GM21786 (cell line): Measurements from ENCODE around the gene FHIT.

Experiments
- ATAC-seq: cut with Tn5 transposase; IDR thresholded peaks from one replicate; pipeline ENCODE4 v1.9.1; 2021; ENCODE audit not compliant: unreplicated experiment

Gene FHIT

GRCh38 chr3:60435941-60436650, 815.2 kb downstream of the FHIT start:
- no peak for ATAC-seq

GRCh38 chr3:60434950-60435349, 816.3 kb downstream of the FHIT start:
- ATAC-seq, result no peak

GRCh38 chr3:60434323-60434722, 816.9 kb downstream of the FHIT start:
- no peak for ATAC-seq

DNA sequence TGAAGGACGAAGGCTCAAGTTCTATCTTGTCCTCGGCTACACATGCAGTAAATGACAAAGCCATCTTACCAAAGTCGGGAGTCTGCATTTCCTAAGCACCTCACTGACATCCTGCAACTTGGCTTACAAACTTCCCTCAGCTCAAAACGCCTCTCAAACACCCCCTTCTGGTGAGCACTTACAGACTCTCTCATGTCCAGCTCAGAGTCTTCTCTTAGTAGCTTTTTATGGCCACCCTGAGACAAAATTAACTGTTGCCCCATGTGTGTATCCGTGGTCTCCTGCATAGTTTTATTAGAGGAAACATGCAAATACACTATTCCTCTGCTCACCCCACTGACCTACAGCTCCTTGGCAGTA, 819.7 kb downstream of the FHIT start:
- no peak for ATAC-seq

DNA sequence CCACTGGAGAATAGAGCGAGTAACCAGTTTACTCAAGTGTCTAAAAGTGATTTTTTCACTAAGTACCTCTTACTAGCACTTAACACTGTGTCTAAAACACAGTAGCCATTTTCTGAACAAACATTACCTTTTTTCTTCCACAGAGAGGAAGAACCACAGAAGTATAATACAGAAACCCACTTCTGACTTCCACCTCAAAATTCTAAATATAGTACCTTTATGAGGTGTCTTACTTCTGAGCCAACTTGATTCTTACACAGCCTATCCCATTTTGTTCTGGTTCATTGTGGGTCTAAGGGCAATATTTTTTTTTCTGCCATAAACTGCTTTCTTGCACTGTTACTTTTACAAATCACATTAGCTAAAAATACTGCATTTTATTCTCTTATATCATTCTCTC, 821.0 kb downstream of the FHIT start:
- no peak for ATAC-seq

- ATAC-seq, result no peak
These were observed 824.1 kb downstream of the FHIT start for GRCh38 chr3:60427109-60427508.

DNA sequence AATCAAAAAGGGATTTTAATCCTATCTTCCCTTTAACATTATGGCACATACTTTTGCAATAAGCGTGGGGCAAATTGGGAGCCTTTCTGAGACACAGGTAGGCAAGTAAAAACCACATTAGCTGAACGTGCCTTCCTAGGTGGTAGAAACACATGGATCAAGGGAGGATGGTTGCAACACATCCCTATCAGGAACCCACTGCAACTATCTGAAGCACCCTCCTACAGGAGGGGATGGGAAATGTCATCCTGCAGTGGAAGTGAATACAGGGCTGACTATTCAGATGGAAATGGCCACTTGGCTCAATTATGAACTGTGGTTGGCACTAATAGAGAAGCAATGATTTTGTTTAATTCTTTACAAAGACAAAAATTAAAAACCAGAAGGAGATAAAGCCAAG, 826.3 kb downstream of the FHIT start:
- ATAC-seq, result no peak

DNA sequence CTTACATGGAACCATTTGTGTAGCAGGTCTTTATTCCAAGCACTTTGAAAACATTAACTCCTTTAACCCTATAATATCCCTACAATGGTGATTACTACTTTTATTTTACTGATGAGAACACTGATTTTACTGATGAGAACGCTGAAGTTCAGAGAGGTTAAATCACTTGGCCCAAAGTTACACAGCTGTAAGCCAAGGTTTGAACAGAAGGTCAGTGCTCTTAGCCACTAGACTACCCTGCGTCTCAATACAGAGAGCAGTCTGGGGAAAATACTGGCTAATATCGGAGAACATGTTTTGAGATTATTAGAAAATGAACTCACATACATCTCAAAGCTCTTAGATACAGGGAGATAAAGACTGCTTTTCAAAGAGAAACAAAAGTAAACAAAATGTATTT, 827.2 kb downstream of the FHIT start:
- no peak for ATAC-seq

DNA sequence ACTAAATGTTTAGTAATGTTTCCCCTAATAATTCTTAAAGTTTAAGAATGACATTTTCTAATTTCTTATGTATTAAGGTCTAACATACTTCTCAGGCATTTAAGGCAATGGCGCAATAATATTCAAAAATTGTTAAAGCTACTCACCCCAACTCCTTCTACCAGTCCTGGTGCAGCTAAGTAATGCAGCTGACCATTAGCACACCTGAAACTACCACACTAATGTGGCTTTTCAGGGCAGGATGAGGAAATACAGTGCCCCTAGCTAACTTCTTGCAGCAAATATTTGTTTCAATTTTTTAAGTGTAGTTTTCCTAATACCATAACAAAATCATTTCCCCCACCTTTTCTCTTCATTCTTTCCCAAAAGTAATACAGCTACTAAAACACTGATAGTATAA, 827.7 kb downstream of the FHIT start:
- no peak for ATAC-seq

DNA sequence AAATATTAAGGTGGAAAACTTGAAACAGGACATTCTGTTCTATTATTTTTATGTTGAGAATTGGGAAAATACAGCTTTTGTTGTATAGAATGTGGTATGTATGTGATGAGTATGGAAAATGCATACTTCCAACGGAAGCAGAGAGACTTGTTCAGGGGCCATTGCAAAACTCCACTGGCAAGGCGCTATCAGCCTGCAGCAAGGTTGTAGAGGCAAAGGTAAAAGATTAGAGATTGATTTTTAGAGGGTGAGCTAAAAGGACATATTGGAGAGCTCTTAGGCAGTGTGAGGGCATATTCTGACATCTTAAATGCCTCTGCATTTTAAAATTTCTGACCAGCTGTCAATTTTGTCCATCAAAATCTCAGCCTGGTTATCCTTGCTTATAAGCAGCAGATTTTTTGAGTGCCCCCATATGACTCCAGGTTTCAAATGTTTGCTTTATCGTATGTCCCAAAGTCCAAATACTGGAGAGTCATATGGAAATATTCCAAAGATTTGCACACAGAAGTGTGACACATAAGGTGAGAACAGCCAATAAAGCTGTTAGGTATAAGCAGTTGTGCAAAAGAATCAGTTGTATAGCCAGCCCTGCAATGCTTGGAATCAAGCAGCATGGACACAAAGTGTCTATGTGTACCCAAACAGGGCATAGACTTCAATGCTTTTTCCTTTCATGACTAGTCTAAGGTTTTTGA, 829.4 kb downstream of the FHIT start:
- no peak for ATAC-seq

GRCh38 chr3:60417576-60417975, 833.7 kb downstream of the FHIT start:
- ATAC-seq, result no peak

- no peak for ATAC-seq
These were observed 837.2 kb downstream of the FHIT start for GRCh38 chr3:60414011-60414410.

DNA sequence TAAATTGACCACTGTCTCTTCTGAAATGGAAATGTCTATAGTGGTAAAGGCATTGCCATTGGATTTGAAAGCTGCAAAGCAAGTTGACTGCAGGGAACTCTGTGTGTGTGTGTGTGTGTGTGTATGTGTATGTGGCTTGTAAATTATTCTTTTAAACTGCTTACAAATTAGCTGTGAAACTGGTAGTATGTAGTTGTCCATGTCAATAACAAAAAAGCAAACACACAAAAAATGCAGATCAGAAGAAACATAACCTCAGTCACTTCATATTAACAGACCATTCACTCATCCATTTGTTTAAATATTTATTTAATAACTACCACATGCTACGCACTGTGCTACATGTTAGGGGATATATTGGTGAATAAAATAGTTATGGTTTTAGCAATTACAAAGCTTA, 837.7 kb downstream of the FHIT start:
- no peak for ATAC-seq

GRCh38 chr3:60403866-60404265, 847.4 kb downstream of the FHIT start:
- no peak for ATAC-seq

- no peak for ATAC-seq
These were observed 848.3 kb downstream of the FHIT start for GRCh38 chr3:60402931-60403330.

- no peak for ATAC-seq
These were observed 851.1 kb downstream of the FHIT start for GRCh38 chr3:60399861-60400845.

DNA sequence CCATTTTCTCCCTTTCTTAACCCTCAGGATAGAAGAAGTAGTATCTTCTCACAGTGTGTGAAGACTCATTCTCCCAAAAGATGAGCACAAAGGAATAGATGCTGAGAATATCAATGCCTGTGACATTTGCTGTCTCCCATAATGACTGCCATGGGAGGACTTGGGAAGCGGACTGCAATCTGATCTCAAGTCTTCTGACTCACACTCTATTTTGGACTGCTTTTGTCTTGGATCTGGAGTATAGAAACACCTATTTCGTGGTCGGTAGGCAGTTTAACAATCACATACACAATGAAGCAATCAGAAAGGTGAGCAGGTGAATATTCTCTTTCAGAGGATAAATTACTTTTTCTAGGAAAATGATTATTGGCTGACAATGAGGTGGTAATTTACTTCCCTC, 852.0 kb downstream of the FHIT start:
- no peak for ATAC-seq

DNA sequence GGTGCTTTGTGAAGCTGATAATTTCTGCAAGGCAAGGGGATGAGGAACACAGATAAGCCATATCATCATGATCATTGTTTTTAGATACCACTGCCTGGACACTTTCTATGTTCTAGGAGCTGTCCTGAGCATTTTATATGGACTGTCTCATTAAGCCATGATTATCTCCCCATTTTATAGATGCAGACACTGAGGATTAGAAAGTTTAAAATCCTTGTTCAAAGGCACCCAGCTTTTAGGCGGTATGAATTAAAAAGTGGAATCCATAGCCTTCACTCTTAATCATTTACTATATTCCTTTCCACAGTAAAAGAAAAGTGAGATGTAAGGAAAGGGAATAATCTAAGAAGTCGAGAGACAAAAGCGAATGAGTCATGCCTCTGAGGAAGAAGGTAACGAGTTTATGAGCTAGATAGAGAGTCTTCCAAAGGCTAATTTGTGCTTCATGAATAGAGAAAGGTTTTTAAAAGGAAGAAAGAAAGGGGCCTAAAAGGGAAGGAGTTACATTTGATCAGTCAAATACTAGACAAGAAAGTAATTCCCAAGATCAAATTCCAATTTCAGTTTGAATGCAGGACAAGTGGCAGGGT, 856.0 kb downstream of the FHIT start:
- no peak for ATAC-seq

- ATAC-seq, result no peak
These were observed 857.3 kb downstream of the FHIT start for GRCh38 chr3:60393946-60394345.

GRCh38 chr3:60392501-60392900, 858.8 kb downstream of the FHIT start:
- ATAC-seq, result no peak

DNA sequence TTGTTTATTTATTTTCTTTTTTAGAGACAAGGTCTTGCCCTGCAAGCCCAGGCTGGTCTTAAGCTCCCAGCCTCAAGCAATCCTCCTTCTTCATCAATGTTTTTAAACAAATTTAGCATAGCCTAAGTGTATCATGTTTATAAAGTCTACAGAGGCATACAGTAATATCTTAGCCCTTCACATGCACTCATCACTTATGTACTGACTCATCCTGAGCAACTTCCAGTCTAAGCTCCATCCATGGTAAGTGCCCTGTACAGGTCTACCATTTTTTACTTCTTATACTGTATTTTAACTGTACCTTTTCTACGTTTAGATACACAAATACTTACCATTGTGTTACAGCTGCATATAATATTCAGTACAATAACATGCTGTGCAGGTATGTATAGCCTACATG, 860.0 kb downstream of the FHIT start:
- ATAC-seq, result no peak
